Prostate gland (tissue), 2 donors: ENCODE measurements around the gene MMP15.

ENCODE experiments used
- POLR2A ChIP-seq: fragments of 450-650 bp; IDR thresholded peaks from one replicate; pipeline ENCODE4 v1.6.1; 2016; ENCODE audit warnings: antibody characterized with exemption, mild to moderate bottlenecking
- POLR2AphosphoS5 ChIP-seq: sonication (generic); formaldehyde crosslinking; IDR thresholded peaks from one replicate; pipeline ENCODE4 v1.6.1; 2017; ENCODE audit warnings: antibody characterized with exemption
- TF ChIP-seq, protein P1 (sequence below), 4 experiments: fragments of 200-600 bp in 2 of 4; fragments of 450-650 bp in 2 of 4; sonication (generic) in 2 of 4; IDR thresholded peaks; 1 replicate in 3 of 4; 2 replicates in 1 of 4; pipeline ENCODE4 v1.5.1; 2016 to 2019; ENCODE audit warnings: antibody characterized with exemption in 4 of 4, mild to moderate bottlenecking in 2 of 4, moderate library complexity in 2 of 4

DNA sequence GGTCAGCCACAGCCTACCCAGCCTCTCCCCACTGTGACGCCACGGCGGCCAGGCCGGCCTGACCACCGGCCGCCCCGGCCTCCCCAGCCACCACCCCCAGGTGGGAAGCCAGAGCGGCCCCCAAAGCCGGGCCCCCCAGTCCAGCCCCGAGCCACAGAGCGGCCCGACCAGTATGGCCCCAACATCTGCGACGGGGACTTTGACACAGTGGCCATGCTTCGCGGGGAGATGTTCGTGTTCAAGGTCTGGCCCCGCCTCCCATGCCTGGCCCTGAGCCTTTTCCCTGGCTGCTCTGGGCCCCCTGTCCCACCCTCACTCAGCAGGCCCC is 16.0 kb downstream of the MMP15 start:
- TF ChIP-seq, protein P1, sequence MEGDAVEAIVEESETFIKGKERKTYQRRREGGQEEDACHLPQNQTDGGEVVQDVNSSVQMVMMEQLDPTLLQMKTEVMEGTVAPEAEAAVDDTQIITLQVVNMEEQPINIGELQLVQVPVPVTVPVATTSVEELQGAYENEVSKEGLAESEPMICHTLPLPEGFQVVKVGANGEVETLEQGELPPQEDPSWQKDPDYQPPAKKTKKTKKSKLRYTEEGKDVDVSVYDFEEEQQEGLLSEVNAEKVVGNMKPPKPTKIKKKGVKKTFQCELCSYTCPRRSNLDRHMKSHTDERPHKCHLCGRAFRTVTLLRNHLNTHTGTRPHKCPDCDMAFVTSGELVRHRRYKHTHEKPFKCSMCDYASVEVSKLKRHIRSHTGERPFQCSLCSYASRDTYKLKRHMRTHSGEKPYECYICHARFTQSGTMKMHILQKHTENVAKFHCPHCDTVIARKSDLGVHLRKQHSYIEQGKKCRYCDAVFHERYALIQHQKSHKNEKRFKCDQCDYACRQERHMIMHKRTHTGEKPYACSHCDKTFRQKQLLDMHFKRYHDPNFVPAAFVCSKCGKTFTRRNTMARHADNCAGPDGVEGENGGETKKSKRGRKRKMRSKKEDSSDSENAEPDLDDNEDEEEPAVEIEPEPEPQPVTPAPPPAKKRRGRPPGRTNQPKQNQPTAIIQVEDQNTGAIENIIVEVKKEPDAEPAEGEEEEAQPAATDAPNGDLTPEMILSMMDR (IDR thresholded peaks at IDR 0.05) = no peak
- no peak for TF ChIP-seq POLR2AphosphoS5
- TF ChIP-seq POLR2A = no peak
